Calu3 (cell line): ENCODE results near the gene GJB4. TPM values are rescaled to one million over a fixed set of nuclear protein-coding genes. Genes with fewer than 3 reads are reported as not detected.

Experiments used
- BruUV-seq: library from RNA; stranded (reverse); fragments of 400-500 nt; replicated peaks from 2 replicates; lab custom pipeline; 2021; lab: Mats Ljungman, UMichigan
- CTCF ChIA-PET: fragments of 300-600 bp; sonication (Branson Sonifier 250); formaldehyde crosslinking; loops from one replicate; lab custom pipeline; 2022; ENCODE audit warnings: antibody characterized with exemption; lab: Charles Lee
- DNase-seq: peaks from one replicate; pipeline ENCODE4 v3.0.0; 2022
- H3K27ac Mint-ChIP-seq: one replicate; pipeline ENCODE4 v1.8.0; 2022; ENCODE audit warnings: mixed read lengths; ENCODE audit not compliant: unreplicated experiment
- H3K27me3 Mint-ChIP-seq: one replicate; pipeline ENCODE4 v1.8.0; 2022; ENCODE audit warnings: mixed read lengths; ENCODE audit not compliant: unreplicated experiment
- H3K36me3 Mint-ChIP-seq: one replicate; pipeline ENCODE4 v1.8.0; 2022; ENCODE audit warnings: mild to moderate bottlenecking, moderate library complexity, mixed read lengths; ENCODE audit not compliant: insufficient read depth, unreplicated experiment
- H3K4me1 Mint-ChIP-seq: one replicate; pipeline ENCODE4 v1.8.0; 2022; ENCODE audit warnings: mild to moderate bottlenecking, low read depth, mixed read lengths; ENCODE audit not compliant: unreplicated experiment
- H3K4me3 Mint-ChIP-seq: one replicate; pipeline ENCODE4 v1.8.0; 2022; ENCODE audit warnings: mild to moderate bottlenecking, low read depth, moderate library complexity, mixed read lengths; ENCODE audit not compliant: unreplicated experiment
- H3K9me3 Mint-ChIP-seq: one replicate; pipeline ENCODE4 v1.8.0; 2022; ENCODE audit warnings: low read depth, mixed read lengths; ENCODE audit not compliant: unreplicated experiment
- intact Hi-C: fragments of 100-400 bp; cut with micrococcal nuclease; formaldehyde crosslinking; loops from one replicate; pipeline ENCODE4 v1.10.0; 2022; ENCODE audit not compliant: unreplicated experiment
- total RNA-seq: library from RNA; stranded (reverse); gene quantifications from 2 replicates; pipeline ENCODE4 v1.2.3, GENCODE V29; 2022
- TF ChIP-seq, protein P1 (sequence below): fragments of 200-600 bp; IDR thresholded peaks from one replicate; pipeline ENCODE4 v1.8.0; 2022; ENCODE audit warnings: antibody characterized with exemption; ENCODE audit not compliant: unreplicated experiment

GJB4 gene
- total RNA-seq, 1 experiment from 2014 or later, result 2.5 TPM

DNA sequence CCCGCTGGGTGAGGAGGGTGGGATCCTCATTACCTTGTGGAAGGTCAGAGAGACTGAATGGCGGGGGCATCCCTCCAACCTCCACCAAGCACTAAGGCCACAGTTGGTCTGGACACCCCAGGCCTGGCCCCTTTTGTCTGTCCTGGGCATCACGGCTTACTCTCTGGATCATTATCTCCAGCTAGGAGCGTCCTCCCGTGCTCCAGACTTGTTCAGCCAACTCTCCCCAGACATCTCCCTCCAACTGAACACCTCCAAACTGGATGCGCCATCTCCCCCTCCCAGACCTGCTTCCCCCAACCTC lies 11.9 kb upstream of the GJB4 start:
- Mint-ChIP-seq H3K27me3 (no peaks in the 10 kb centered on the region), H3K27ac (no peak overlapping the region), H3K36me3 (no peaks in the 10 kb centered on the region), H3K9me3 (no peaks in the 10 kb centered on the region), H3K4me3 (no peak overlapping the region), H3K4me1 (peaks cover 11% of the 10 kb centered on the region)
- no TSS peak for BruUV-seq
- no peak for DNase-seq
- TF ChIP-seq, protein P1, sequence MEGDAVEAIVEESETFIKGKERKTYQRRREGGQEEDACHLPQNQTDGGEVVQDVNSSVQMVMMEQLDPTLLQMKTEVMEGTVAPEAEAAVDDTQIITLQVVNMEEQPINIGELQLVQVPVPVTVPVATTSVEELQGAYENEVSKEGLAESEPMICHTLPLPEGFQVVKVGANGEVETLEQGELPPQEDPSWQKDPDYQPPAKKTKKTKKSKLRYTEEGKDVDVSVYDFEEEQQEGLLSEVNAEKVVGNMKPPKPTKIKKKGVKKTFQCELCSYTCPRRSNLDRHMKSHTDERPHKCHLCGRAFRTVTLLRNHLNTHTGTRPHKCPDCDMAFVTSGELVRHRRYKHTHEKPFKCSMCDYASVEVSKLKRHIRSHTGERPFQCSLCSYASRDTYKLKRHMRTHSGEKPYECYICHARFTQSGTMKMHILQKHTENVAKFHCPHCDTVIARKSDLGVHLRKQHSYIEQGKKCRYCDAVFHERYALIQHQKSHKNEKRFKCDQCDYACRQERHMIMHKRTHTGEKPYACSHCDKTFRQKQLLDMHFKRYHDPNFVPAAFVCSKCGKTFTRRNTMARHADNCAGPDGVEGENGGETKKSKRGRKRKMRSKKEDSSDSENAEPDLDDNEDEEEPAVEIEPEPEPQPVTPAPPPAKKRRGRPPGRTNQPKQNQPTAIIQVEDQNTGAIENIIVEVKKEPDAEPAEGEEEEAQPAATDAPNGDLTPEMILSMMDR, result no peak
- CTCF ChIA-PET, result no interaction called here
- intact Hi-C loops, result no loop called here

DNA sequence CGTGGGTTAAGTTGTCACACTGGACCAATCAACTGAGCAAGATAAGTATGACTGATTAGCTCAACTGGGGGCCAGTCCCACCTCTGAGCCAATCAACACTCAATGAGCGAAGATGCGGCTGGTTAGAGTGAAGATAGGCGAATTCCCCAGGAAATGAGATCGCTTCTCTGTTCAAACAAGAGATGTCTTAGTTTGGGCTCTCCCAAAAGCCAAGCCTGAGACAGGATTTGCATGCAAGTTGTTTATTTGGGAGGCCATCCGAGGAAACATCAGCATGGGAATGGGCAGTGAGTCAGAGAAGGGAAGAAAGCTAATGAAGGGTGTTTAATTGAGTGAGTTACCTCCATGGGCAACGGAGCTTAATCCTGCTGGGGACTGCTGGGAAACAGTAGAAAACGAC lies 9.5 kb upstream of the GJB4 start:
- H3K36me3 Mint-ChIP-seq, result peaks cover 1% of the 10 kb centered on the region
- no peak overlapping the region for H3K27ac Mint-ChIP-seq
- no TSS peak for BruUV-seq
- CTCF ChIA-PET, result no interaction called here
- peaks cover 13% of the 10 kb centered on the region for H3K4me1 Mint-ChIP-seq
- peaks cover 4% of the 10 kb centered on the region for H3K9me3 Mint-ChIP-seq
- H3K4me3 Mint-ChIP-seq, result no peak overlapping the region
- intact Hi-C loops, result no loop called here
- TF ChIP-seq, protein P1, result no peak
- DNase-seq, result no peak
- no peaks in the 10 kb centered on the region for H3K27me3 Mint-ChIP-seq

DNA sequence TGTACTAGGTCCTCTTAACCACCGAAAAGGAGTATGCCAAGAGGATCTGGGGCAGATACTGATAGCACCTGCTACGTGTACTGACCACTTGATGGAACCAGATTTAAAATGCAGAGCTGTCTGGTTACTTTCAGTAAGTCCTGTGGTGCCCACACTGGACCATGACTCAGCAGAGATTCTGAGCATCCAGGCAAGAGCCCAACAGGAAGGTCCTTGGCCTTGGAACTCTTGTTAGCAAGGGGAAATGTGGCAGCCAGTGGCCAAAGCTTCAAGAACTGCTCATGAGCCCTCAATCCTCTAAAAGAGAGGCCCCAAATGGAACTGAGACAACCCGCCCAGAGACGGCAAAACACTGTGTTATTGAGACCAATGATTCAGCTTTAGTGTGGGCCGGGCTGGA lies 8.9 kb upstream of the GJB4 start:
- H3K4me1 Mint-ChIP-seq, result peaks cover 13% of the 10 kb centered on the region
- H3K36me3 Mint-ChIP-seq, result peaks cover 4% of the 10 kb centered on the region
- CTCF ChIA-PET, result interaction anchor here (1.0 kb wide), 1 partner anchor 8 kb away, joined by 3 read pairs; no protein-coding TSS in a partner anchor
- no TSS peak for BruUV-seq
- no peaks in the 10 kb centered on the region for H3K27me3 Mint-ChIP-seq
- no peak overlapping the region for H3K4me3 Mint-ChIP-seq
- TF ChIP-seq, protein P1, result no peak
- DNase-seq, result no peak
- intact Hi-C loops, result no loop called here
- no peak overlapping the region for H3K27ac Mint-ChIP-seq
- H3K9me3 Mint-ChIP-seq, result peaks cover 4% of the 10 kb centered on the region

DNA sequence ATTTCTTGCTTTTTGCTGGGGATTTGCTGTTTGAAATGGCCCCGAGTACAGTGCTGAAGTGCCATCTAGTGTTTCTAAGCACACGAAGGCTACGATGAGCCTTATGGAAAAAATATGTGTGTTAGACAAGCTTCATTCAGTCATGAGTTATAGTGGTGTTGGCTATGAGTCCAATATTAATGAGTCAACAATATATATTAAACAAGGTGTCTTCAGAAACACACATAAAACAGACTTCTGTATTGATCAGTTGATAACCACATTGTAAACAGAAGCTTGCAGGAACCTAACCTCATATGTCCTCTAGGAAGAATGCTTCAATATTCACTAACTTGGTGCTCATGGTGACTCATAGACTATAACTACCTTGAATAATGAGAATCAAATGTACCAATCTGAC lies 6.4 kb upstream of the GJB4 start:
- Mint-ChIP-seq H3K27me3 (no peaks in the 10 kb centered on the region), H3K9me3 (peaks cover 4% of the 10 kb centered on the region), H3K4me3 (no peak overlapping the region), H3K27ac (no peak overlapping the region), H3K36me3 (peaks cover 4% of the 10 kb centered on the region), H3K4me1 (peaks cover 13% of the 10 kb centered on the region)
- TF ChIP-seq, protein P1, result no peak
- no peak for DNase-seq
- BruUV-seq, result no TSS peak
- CTCF ChIA-PET, result interaction anchor here (1.2 to 1.6 kb wide), 2 partner anchors 11 to 29 kb away, joined by 5 to 8 read pairs; no protein-coding TSS in a partner anchor
- intact Hi-C loops, result no loop called here
